Renal pelvis (tissue), 4 donors: ENCODE results near the gene ZMYND8. TPM values are rescaled to one million over a fixed set of nuclear protein-coding genes. Genes with fewer than 3 reads are reported as not detected.
"Not testable (repeated sequence)": the region's sequence is repeated elsewhere in the genome, so short reads cannot be mapped to it uniquely, and the experiment has no call there.

Experiments used
- DNase-seq: peaks from one replicate; pipeline ENCODE4 v3.0.0-alpha.2; 2013
- polyA plus RNA-seq, 3 donors: library from polyadenylated mRNA; unstranded; fragments of 120-200 nt; gene quantifications; one replicate each; pipeline ENCODE4 v1.2.1, GENCODE V29; 2013; ENCODE audit not compliant: insufficient read length in 3 of 3

The ZMYND8 gene
- polyA plus RNA-seq, 3 donors: 41.1 to 49.4 (median 42.8) TPM

DNA sequence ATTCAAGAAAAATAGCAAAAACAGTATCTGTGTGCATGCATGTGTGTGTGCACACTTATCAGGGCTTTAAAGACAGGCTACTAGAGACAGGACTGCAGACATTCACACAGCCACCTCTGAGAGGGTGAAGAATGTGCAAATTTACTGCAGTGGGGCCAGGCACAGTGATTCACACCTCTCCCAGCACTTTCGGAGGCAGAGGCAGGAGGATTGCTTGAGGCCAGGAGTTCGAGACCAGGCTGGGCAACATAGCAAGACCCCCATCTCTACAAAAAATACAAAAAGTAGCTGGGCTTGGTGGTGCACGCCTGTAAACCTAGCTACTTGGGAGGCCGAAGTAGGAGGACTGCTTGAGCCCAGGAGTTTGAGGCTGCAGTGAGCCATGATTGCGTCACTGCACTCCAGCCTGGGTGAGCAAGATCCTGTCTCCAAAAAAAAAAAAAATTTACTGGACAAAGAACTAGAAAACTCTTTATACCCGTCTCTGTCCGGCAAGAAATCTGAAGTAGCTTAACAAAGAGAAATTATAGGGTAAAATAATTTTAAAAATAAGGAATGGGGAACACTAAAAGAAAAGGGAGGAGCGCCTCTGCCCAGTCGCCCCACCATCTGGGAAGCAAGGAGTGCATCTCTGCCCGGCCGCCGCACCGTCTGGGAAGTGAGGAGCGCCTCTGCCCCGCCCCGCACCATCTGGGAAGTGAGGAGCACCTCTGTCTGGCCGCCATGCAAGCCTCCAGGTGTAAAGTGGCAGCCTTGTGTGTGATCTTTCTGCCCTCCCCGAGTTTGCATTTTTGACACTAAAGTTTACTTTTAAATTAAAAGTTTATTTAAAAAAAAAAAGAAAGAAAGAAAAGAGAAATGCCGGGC, 105.1 kb downstream of the ZMYND8 start:
- DNase-seq: no peak

GRCh38 chr20:47250360-47250759, 106.1 kb downstream of the ZMYND8 start:
- no peak for DNase-seq

DNA sequence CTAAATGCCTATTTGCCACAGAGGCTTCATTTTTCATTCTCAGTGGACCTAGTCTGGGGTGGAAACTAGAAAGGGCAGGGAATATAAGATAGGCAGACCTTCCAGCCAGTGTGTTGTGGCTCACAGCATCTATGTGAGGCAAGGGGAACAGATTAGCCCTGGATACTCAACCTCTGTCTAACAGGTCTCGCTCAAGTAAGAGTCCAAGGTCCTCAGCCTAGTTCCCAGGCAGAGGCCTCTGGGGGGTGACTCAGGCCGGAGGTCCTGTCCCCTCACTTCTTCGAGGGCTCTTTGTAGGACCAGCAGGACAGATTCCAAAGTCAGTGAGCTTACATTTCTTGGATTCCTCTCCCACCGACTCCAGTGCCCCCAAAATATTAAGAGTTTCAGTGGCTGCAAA, 106.6 kb downstream of the ZMYND8 start:
- no peak for DNase-seq

DNA sequence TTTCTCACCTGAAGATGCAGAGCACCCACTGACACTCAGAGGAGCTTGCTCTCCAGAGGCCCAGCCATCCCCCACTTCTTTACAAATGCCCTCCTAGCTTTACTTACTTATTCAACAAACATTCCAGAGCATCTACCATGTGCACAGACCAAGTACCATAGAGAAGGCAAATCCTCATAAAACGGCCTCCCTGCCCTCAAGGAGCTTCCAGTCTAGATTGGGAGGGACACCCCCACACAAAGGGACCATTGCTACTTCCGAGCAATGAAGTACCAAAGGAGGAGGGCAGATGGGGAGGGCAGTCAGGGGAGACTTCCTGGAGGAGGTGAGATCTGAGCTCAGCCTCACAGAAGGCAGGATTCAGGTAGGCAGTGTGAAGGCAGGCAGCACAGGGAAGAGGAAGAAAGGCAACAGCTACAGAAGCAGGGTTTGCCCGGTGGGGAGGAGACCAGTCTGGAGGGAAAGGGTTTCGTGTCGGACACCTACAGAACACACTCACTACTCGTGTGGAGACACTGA, 108.0 kb downstream of the ZMYND8 start:
- no peak for DNase-seq

DNA sequence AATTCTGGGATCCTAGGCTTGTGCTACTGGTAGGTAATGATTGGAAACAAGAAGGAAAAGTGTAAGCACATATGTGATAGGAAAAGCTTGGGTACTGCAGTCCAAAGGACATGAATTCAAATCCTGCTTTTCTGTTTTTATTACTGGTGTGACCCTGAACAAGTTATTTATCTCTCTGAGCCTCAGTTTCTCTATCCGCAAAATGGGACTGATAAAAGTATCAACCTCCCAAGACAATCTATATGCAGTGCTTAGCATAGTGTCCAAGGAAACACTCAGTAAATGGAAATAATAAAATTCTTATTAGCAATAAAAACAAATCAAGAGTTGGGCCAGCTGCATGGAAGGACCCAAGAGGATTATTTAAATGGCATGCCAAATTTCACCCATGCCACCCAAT, 108.5 kb downstream of the ZMYND8 start:
- DNase-seq: no peak

GRCh38 chr20:47246061-47246777, 110.3 kb downstream of the ZMYND8 start:
- DNase-seq: no peak

DNA sequence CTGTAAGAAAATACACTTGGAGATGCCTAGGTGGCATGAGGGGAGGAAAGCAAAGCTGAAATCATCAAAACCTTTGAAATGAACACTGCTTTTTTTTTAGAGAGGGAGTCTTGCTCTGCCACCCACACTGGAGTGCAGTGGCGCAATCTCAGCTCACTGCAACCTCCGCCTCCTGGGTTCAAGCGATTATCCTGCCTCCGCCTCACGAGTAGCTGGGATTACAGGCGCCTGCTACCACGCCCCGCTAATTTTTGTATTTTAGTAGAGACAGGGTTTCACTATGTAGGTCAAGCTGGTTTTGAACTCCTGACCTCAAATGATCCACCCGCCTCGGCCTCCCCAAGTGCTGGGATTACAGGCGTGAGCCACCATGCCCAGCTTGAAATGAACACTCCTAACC, 111.3 kb downstream of the ZMYND8 start:
- not testable (repeated sequence) for DNase-seq

GRCh38 chr20:47244451-47244850, 112.0 kb downstream of the ZMYND8 start:
- no peak for DNase-seq

DNA sequence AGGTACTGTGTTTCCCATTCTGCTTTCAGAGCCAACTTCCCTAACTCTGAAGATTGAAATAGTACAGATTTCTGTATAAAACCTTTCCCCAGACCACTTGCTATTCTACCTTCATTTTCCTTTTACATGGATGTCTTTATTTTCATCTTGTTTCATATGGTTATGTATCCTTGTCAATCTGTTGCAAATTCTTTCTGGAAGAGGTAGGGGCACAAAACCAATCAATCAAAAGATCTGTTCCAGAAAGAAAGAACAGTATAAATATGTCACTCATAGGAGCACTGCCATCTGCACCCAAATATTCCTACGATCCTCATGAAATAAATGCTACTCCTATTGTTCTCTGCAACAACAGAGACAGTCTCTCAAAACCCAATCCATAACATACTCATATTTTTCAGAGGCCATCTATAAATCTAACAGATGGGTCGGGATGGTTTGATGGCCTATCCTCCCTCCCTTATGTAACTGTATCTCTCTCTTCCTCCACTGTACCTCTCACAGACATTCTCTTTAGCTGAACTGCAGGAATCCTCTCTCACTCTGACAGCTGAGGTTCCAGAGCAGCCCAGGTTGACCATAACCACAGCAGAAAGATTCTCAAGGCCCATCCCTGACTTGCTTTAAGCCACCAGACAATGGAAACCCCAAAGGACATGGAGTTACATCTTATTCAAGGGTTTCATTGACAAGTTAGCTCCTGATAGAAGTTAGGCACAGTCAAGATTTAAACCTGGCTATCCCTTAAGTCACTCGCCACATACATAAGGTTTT, 112.8 kb downstream of the ZMYND8 start:
- no peak for DNase-seq

- DNase-seq: no peak
Observed at GRCh38 chr20:47243003-47243402, 113.5 kb downstream of the ZMYND8 start.

- DNase-seq: peak; percentile 74
Observed at GRCh38 chr20:47241345-47241781, 115.1 kb downstream of the ZMYND8 start.

GRCh38 chr20:47240096-47240495, 116.4 kb downstream of the ZMYND8 start:
- DNase-seq: not testable (repeated sequence)

GRCh38 chr20:47239719-47240067, 116.8 kb downstream of the ZMYND8 start:
- DNase-seq: no peak

GRCh38 chr20:47238780-47239718, 117.5 kb downstream of the ZMYND8 start:
- no peak for DNase-seq

- DNase-seq: no peak
Observed at GRCh38 chr20:47237715-47238114, 118.8 kb downstream of the ZMYND8 start.

GRCh38 chr20:47236639-47236900, 119.9 kb downstream of the ZMYND8 start:
- no peak for DNase-seq

- no peak for DNase-seq
Observed at GRCh38 chr20:47235853-47236638, 120.5 kb downstream of the ZMYND8 start.

- no peak for DNase-seq
Observed at GRCh38 chr20:47235111-47235510, 121.4 kb downstream of the ZMYND8 start.

DNA sequence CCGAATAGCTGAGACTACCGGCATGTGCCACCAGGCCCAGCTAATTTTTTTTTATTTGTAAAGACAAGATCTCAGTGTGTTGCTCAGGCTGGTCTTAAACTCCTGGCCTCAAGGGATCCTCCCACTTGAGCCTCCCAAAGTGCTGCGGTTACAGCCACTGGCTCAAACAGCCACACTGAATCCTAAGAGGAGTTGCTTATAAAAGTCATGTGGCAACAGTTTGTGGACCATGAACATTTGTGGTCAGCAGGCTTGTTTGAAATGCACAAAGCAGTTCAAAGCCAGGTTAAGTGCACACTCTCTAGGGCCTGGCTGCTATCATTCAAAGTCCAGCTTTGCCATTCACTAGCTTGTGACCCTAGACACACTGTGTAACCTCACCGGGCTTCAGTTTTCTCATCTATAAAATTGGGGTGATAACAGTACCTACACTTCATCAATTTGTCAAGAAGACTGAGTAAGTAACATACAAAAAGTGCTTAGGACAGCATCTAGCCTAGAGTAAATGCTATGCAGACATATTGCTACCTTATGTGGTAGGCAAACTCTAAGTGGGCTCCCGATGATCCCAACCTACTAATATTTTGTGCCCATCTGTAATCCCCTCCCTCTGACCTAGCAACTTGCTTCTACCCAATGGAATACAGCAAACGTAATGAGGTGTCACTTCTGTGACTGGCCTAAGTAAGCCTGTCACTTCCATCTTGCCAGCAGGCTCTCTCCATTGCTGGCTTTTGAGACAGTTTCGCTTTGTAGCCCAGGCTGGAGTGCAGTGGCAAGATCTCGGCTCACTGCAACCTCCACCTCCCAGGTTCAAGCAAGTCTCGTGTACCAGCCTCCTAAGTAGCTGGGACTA, 122.9 kb downstream of the ZMYND8 start:
- DNase-seq: no peak

- no peak for DNase-seq
Observed at GRCh38 chr20:47232518-47232917, 124.0 kb downstream of the ZMYND8 start.
